GM23338 (cell line): Measurements from ENCODE around the gene ESRRB. TPM values are rescaled to one million over a fixed set of nuclear protein-coding genes. Genes with fewer than 3 reads are reported as not detected.

Source experiments
- ATAC-seq: fragments of 200-7000 bp; cut with Tn5 transposase; 3 replicates; pipeline ENCODE4 v1.9.1; 2020
- DNase-seq: peaks from one replicate; pipeline ENCODE4 v3.0.0-alpha.2; 2015; ENCODE audit warnings: low spot score
- H2AFZ ChIP-seq: fragments of 200-600 bp; sonication (generic); 2 replicates; pipeline ENCODE4 v1.8.0; 2016; ENCODE audit warnings: antibody characterized with exemption, mild to moderate bottlenecking, moderate library complexity
- H3F3A ChIP-seq: fragments of 200-600 bp; sonication (generic); replicated peaks from 2 replicates; pipeline ENCODE4 v1.8.0; 2017; ENCODE audit warnings: antibody characterized with exemption, mixed run types, low read depth
- H3K27ac ChIP-seq: fragments of 200-600 bp; sonication (generic); 2 replicates; pipeline ENCODE4 v1.6.1; 2016; ENCODE audit warnings: low read depth
- H3K27me3 ChIP-seq: fragments of 200-600 bp; sonication (generic); 2 replicates; pipeline ENCODE4 v1.8.0; 2016; ENCODE audit warnings: mild to moderate bottlenecking, mixed run types, moderate library complexity; ENCODE audit not compliant: insufficient read depth
- H3K36me3 ChIP-seq: fragments of 200-600 bp; sonication (generic); 2 replicates; pipeline ENCODE4 v1.8.0; 2016; ENCODE audit warnings: mild to moderate bottlenecking; ENCODE audit not compliant: insufficient read depth
- H3K4me1 ChIP-seq: fragments of 200-600 bp; sonication (generic); 2 replicates; pipeline ENCODE4 v1.8.0; 2016; ENCODE audit warnings: mild to moderate bottlenecking, moderate library complexity; ENCODE audit not compliant: insufficient read depth
- H3K4me2 ChIP-seq: fragments of 200-600 bp; sonication (generic); 2 replicates; pipeline ENCODE4 v1.7.1; 2017; ENCODE audit warnings: mixed run types
- H3K4me3 ChIP-seq: fragments of 200-600 bp; sonication (generic); 2 replicates; pipeline ENCODE4 v1.6.1; 2016; ENCODE audit warnings: mixed run types
- H3K79me2 ChIP-seq: fragments of 200-600 bp; sonication (generic); replicated peaks from 2 replicates; pipeline ENCODE4 v1.8.0; 2017; ENCODE audit warnings: mild to moderate bottlenecking; ENCODE audit not compliant: insufficient read depth
- H3K9me2 ChIP-seq: fragments of 200-600 bp; sonication (generic); 2 replicates; pipeline ENCODE4 v1.8.0; 2017; ENCODE audit not compliant: insufficient read depth
- H4K20me1 ChIP-seq: fragments of 200-600 bp; sonication (generic); replicated peaks from 2 replicates; pipeline ENCODE4 v1.8.0; 2017; ENCODE audit warnings: mild to moderate bottlenecking; ENCODE audit not compliant: insufficient read depth
- H3K27ac Mint-ChIP-seq: 2 replicates; pipeline ENCODE4 v1.8.0; 2020; ENCODE audit warnings: inconsistent platforms, mild to moderate bottlenecking, moderate library complexity, mixed read lengths
- H3K27me3 Mint-ChIP-seq: 3 replicates; pipeline ENCODE4 v1.8.0; 2022; ENCODE audit warnings: low read depth, mild to moderate bottlenecking, moderate library complexity, mixed read lengths, inconsistent platforms; ENCODE audit not compliant: insufficient read depth, poor library complexity
- H3K36me3 Mint-ChIP-seq: 3 replicates; pipeline ENCODE4 v1.8.0; 2021; ENCODE audit warnings: low read depth, mild to moderate bottlenecking, inconsistent platforms, moderate library complexity, mixed read lengths
- H3K4me1 Mint-ChIP-seq: 3 replicates; pipeline ENCODE4 v1.8.0; 2020; ENCODE audit warnings: mild to moderate bottlenecking, inconsistent platforms, mixed read lengths
- H3K4me3 Mint-ChIP-seq: 3 replicates; pipeline ENCODE4 v1.8.0; 2021; ENCODE audit warnings: moderate library complexity, mild to moderate bottlenecking, inconsistent platforms, mixed read lengths
- H3K9me3 Mint-ChIP-seq: 3 replicates; pipeline ENCODE4 v1.8.0; 2020; ENCODE audit warnings: moderate library complexity, mild to moderate bottlenecking, inconsistent platforms, mixed read lengths
- CREB1 ChIP-seq: fragments of 250-450 bp; sonication (Bioruptor Pico); IDR thresholded peaks from 2 replicates; pipeline ENCODE4 v1.5.0; 2020; ENCODE audit warnings: low read depth, mild to moderate bottlenecking, moderate library complexity
- EZH2 ChIP-seq: fragments of 200-600 bp; sonication (generic); IDR thresholded peaks from one replicate; pipeline ENCODE4 v1.8.0; 2017; ENCODE audit warnings: antibody characterized with exemption, mild to moderate bottlenecking, low read depth; ENCODE audit not compliant: unreplicated experiment
- EZH2phosphoT487 ChIP-seq: fragments of 200-600 bp; sonication (generic); IDR thresholded peaks from one replicate; pipeline ENCODE4 v1.8.1; 2018; ENCODE audit warnings: antibody characterized with exemption; ENCODE audit not compliant: unreplicated experiment
- JUNB ChIP-seq: IDR thresholded peaks from one replicate; pipeline ENCODE4 v1.6.1; 2016; ENCODE audit warnings: antibody characterized with exemption; ENCODE audit not compliant: unreplicated experiment
- POLR2AphosphoS5 ChIP-seq: IDR thresholded peaks from 2 replicates; pipeline ENCODE4 v1.6.1; 2016; ENCODE audit warnings: antibody characterized with exemption, low read depth
- STAT1 ChIP-seq: IDR thresholded peaks from one replicate; pipeline ENCODE4 v1.6.1; 2016; ENCODE audit warnings: antibody characterized with exemption; ENCODE audit not compliant: unreplicated experiment
- ZNF114 ChIP-seq: fragments of 250-450 bp; sonication (Bioruptor Pico); IDR thresholded peaks from 2 replicates; pipeline ENCODE4 v1.5.0; 2020; ENCODE audit warnings: mild to moderate bottlenecking, moderate library complexity
- polyA plus RNA-seq: library from polyadenylated mRNA; unstranded; fragments of >200 nt; fragmentation: Nextera tagmentation; extraction: Ambion mirVana; gene quantifications from 2 replicates; pipeline ENCODE4 v1.2.1, GENCODE V29; 2016
- total RNA-seq: library from RNA; depleted of rRNA; stranded (reverse); fragments of >200 nt; shearing (Covaris generic); gene quantifications from 2 replicates; pipeline ENCODE4 v1.2.3, GENCODE V29; 2014
- TF ChIP-seq, protein P1 (sequence below): fragments of 250-450 bp; sonication (Bioruptor Pico); IDR thresholded peaks from 2 replicates; pipeline ENCODE4 v1.5.0; 2020; ENCODE audit warnings: mild to moderate bottlenecking, moderate library complexity
- TF ChIP-seq, protein P2 (sequence below), 2 experiments: fragments of 200-600 bp in 1 of 2; sonication (generic) in 1 of 2; conservative IDR thresholded peaks; 2 replicates each; pipeline versions ENCODE4 v1.5.1 to v1.6.1; 2016 to 2017; ENCODE audit warnings: antibody characterized with exemption in 2 of 2, low read depth in 2 of 2, mild to moderate bottlenecking in 2 of 2, moderate library complexity in 1 of 2

Gene ESRRB
- total and polyA plus RNA-seq, 2 experiments from 2014 or later, result 0.31 to 0.52 TPM

DNA sequence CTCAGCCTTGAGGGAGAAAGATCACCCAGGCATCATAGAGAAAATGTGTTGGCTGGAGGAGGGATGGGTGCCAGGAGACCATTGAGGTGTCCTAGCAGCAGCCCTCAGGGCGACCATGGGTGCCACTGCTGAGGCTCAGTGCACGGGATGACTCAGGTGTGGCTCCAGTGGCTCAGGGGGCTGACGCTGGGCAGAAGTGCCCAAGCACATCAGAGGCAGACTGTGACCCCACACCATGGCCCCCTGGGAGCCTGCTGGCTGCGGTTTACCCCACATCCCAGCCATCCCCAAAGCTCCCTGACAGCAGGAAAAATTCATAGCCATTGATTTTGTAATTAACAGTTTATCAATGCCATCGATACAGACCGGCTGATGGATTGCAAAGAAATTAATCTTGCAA is 120.7 kb downstream of the ESRRB start:
- H3K9me2 ChIP-seq, result no peaks in the 10 kb centered on the region
- Mint-ChIP-seq H3K9me3 (no peaks in the 10 kb centered on the region), H3K4me1 (peaks cover 4% of the 10 kb centered on the region; the same call in 1 of the 3 replicates), H3K27ac (no peak overlapping the region; the same call in 1 of the 2 replicates), H3K36me3 (no peaks in the 10 kb centered on the region), H3K27me3 (peaks cover 2% of the 10 kb centered on the region), H3K4me3 (no peak overlapping the region)
- H2AFZ ChIP-seq, result no peak overlapping the region
- no peaks in the 10 kb centered on the region for H4K20me1 ChIP-seq
- no peaks in the 10 kb centered on the region for H3F3A ChIP-seq
- H3K27me3 ChIP-seq, result no peaks in the 10 kb centered on the region
- H3K79me2 ChIP-seq, result no peaks in the 10 kb centered on the region
- TF ChIP-seq JUNB (no peak), EZH2phosphoT487 (no peak), ZNF114 (no peak), CREB1 (no peak), POLR2AphosphoS5 (no peak), STAT1 (no peak), EZH2 (no peak)
- TF ChIP-seq, protein P1, sequence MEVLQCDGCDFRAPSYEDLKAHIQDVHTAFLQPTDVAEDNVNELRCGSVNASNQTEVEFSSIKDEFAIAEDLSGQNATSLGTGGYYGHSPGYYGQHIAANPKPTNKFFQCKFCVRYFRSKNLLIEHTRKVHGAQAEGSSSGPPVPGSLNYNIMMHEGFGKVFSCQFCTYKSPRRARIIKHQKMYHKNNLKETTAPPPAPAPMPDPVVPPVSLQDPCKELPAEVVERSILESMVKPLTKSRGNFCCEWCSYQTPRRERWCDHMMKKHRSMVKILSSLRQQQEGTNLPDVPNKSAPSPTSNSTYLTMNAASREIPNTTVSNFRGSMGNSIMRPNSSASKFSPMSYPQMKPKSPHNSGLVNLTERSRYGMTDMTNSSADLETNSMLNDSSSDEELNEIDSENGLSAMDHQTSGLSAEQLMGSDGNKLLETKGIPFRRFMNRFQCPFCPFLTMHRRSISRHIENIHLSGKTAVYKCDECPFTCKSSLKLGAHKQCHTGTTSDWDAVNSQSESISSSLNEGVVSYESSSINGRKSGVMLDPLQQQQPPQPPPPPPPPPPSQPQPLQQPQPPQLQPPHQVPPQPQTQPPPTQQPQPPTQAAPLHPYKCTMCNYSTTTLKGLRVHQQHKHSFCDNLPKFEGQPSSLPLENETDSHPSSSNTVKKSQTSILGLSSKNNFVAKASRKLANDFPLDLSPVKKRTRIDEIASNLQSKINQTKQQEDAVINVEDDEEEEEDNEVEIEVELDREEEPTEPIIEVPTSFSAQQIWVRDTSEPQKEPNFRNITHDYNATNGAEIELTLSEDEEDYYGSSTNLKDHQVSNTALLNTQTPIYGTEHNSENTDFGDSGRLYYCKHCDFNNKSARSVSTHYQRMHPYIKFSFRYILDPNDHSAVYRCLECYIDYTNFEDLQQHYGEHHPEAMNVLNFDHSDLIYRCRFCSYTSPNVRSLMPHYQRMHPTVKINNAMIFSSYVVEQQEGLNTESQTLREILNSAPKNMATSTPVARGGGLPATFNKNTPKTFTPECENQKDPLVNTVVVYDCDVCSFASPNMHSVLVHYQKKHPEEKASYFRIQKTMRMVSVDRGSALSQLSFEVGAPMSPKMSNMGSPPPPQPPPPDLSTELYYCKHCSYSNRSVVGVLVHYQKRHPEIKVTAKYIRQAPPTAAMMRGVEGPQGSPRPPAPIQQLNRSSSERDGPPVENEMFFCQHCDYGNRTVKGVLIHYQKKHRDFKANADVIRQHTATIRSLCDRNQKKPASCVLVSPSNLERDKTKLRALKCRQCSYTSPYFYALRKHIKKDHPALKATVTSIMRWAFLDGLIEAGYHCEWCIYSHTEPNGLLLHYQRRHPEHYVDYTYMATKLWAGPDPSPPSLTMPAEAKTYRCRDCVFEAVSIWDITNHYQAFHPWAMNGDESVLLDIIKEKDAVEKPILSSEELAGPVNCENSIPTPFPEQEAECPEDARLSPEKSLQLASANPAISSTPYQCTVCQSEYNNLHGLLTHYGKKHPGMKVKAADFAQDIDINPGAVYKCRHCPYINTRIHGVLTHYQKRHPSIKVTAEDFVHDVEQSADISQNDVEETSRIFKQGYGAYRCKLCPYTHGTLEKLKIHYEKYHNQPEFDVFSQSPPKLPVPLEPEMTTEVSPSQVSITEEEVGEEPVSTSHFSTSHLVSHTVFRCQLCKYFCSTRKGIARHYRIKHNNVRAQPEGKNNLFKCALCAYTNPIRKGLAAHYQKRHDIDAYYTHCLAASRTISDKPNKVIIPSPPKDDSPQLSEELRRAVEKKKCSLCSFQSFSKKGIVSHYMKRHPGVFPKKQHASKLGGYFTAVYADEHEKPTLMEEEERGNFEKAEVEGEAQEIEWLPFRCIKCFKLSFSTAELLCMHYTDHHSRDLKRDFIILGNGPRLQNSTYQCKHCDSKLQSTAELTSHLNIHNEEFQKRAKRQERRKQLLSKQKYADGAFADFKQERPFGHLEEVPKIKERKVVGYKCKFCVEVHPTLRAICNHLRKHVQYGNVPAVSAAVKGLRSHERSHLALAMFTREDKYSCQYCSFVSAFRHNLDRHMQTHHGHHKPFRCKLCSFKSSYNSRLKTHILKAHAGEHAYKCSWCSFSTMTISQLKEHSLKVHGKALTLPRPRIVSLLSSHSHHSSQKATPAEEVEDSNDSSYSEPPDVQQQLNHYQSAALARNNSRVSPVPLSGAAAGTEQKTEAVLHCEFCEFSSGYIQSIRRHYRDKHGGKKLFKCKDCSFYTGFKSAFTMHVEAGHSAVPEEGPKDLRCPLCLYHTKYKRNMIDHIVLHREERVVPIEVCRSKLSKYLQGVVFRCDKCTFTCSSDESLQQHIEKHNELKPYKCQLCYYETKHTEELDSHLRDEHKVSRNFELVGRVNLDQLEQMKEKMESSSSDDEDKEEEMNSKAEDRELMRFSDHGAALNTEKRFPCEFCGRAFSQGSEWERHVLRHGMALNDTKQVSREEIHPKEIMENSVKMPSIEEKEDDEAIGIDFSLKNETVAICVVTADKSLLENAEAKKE (CRISPR knock-in tag), result no peak
- TF ChIP-seq, protein P2, sequence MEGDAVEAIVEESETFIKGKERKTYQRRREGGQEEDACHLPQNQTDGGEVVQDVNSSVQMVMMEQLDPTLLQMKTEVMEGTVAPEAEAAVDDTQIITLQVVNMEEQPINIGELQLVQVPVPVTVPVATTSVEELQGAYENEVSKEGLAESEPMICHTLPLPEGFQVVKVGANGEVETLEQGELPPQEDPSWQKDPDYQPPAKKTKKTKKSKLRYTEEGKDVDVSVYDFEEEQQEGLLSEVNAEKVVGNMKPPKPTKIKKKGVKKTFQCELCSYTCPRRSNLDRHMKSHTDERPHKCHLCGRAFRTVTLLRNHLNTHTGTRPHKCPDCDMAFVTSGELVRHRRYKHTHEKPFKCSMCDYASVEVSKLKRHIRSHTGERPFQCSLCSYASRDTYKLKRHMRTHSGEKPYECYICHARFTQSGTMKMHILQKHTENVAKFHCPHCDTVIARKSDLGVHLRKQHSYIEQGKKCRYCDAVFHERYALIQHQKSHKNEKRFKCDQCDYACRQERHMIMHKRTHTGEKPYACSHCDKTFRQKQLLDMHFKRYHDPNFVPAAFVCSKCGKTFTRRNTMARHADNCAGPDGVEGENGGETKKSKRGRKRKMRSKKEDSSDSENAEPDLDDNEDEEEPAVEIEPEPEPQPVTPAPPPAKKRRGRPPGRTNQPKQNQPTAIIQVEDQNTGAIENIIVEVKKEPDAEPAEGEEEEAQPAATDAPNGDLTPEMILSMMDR (conservative IDR thresholded peaks at IDR 0.05; ENCODE audit: low read depth in 2 of 2), result no peak
- DNase-seq (no peak), ATAC-seq (no peak)
- no peaks in the 10 kb centered on the region for H3K4me1 ChIP-seq
- H3K36me3 ChIP-seq, result no peaks in the 10 kb centered on the region
- no peak overlapping the region for H3K27ac ChIP-seq
- no peak overlapping the region for H3K4me3 ChIP-seq
- H3K4me2 ChIP-seq, result no peak overlapping the region
